BJ (cell line): ENCODE measurements around the gene HYAL2. TPM values are rescaled to one million over a fixed set of nuclear protein-coding genes. Genes with fewer than 3 reads are reported as not detected.

ENCODE experiments used
- CTCF ChIA-PET: fragments of 350-600 bp; formaldehyde crosslinking; extraction: SDS; loops from one replicate; lab custom pipeline; 2021; ENCODE audit warnings: antibody characterized with exemption, inconsistent platforms; lab: Yijun Ruan, JAX
- POLR2A ChIA-PET: fragments of 300-600 bp; sonication (Branson Sonifier 250); formaldehyde crosslinking; extraction: SDS; loops from one replicate; lab custom pipeline; 2021; ENCODE audit warnings: antibody characterized with exemption; lab: Charles Lee
- DNase-seq: peaks from one replicate; pipeline ENCODE4 v3.0.0-alpha.2; 2011; ENCODE audit warnings: low read depth
- H3K27me3 ChIP-seq: 2 replicates; pipeline ENCODE4 v1.6.0; 2011; ENCODE audit warnings: low read length; ENCODE audit not compliant: control insufficient read depth, insufficient read depth
- H3K36me3 ChIP-seq: 2 replicates; pipeline ENCODE4 v1.5.1; 2011; ENCODE audit warnings: low read length; ENCODE audit not compliant: control insufficient read depth, insufficient read depth
- H3K4me3 ChIP-seq: 2 replicates; pipeline ENCODE4 v1.5.1; 2011; ENCODE audit warnings: low read depth, mild to moderate bottlenecking, control low read depth, low read length
- CTCF ChIP-seq: IDR thresholded peaks from 2 replicates; pipeline ENCODE4 v1.5.1; 2011; ENCODE audit warnings: low read depth, mild to moderate bottlenecking, control low read depth, inconsistent platforms, low read length, moderate library complexity; ENCODE audit not compliant: insufficient read depth
- polyA plus RNA-seq: library from polyadenylated mRNA; depleted of rRNA; stranded (reverse); fragments of >200 nt; gene quantifications from 2 replicates; pipeline ENCODE4 v1.2.3, GENCODE V29; 2011

The HYAL2 gene
- polyA plus RNA-seq, 1 experiment, result 63.2 TPM

- CTCF ChIA-PET, result interaction anchor here (1.0 to 1.9 kb wide), 4 partner anchors 14 to 96 kb away, joined by 3 to 6 read pairs (median 4); no protein-coding TSS in a partner anchor
- no peak overlapping the region for H3K4me3 ChIP-seq
- H3K36me3 ChIP-seq, result peaks cover 18% of the 10 kb centered on the region
- no peak for DNase-seq
- H3K27me3 ChIP-seq, result no peaks in the 10 kb centered on the region
- TF ChIP-seq CTCF, result no peak
- POLR2A ChIA-PET, result no interaction called here
Measured at GRCh38 chr3:50322115-50322385, 495 bp downstream of the HYAL2 start.

DNA sequence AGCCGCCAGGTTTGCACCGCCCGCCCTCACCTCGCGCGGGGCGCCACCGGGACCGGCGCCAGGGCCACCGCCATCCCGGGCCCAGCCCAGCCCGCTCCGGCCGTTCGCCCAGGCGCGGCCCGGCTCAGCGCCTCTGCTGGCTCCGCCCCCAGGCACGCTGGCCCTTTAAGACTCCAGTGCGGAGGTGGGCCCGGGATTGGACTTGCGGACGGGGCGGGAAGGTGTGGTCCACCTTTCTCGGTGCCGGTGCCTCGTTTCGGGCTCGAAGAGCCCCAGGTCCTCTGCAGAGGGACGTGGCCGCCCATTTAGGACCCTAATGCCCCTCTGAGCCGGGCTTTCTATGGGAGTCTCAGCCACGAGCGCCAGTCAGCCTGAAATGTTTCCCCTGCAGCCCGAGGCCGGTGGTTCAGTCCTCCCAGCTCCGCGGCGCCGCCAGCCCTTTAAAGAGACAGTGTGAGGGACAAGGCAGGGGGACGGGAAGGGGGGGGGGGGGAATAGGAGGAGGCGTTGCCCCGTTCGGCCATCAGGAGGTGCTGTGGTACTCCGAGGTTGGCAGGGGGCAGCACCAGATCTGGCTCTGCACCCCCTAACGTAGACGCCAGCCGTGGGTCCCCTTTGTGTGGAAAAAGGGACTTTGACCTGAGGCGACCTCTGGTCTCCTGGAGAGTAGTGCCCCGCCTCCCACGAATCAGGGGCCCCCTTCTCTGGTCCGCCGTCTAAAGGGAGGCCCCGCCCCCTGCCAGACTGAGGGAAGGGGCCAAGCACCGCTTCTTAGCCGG lies 1.0 kb downstream of the HYAL2 start:
- ChIA-PET POLR2A (interaction anchor here (0.6 kb wide), 1 partner anchor 30 kb away, joined by 3 read pairs; no protein-coding TSS in a partner anchor), CTCF (interaction anchor here (1.0 to 1.9 kb wide), 6 partner anchors 14 to 96 kb away, joined by 3 to 6 read pairs (median 4); no protein-coding TSS in a partner anchor)
- no peak for DNase-seq
- TF ChIP-seq CTCF, result peak; percentile 53
- Histone ChIP-seq H3K27me3 (no peaks in the 10 kb centered on the region), H3K4me3 (peak overlapping the region; percentile 53), H3K36me3 (peaks cover 24% of the 10 kb centered on the region)

DNA sequence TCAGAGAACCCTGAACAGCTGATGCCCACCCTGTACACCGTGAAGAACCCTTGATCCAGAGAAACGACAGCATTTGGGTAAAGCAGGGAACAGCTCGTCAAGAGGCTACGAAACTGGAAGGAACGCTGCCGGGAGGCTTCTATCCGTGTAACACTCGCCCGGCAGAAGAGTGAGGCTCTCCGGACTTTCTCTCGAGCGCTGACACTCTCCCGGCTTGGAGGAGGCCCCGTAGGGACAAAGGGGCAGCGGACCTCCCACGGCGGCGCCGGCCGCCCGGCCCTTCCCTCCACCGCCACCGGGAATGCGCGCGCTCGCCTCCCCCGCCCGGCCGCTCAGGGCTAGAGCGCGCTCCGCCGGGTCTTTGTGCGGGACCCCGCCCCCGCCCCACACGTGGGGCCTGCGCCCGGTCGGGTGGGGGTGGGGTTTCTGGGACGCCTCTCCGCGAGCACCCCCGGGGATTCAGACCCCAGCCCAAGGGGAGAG lies 1.7 kb downstream of the HYAL2 start:
- ChIA-PET POLR2A (interaction anchor here (0.6 kb wide), 1 partner anchor 29 kb away, joined by 3 read pairs; no protein-coding TSS in a partner anchor), CTCF (interaction anchor here (1.0 to 1.9 kb wide), 4 partner anchors 14 to 47 kb away, joined by 3 to 6 read pairs (median 4); no protein-coding TSS in a partner anchor)
- DNase-seq, result no peak
- H3K27me3 ChIP-seq, result no peaks in the 10 kb centered on the region
- peak overlapping the region; percentile 53 for H3K4me3 ChIP-seq
- peaks cover 24% of the 10 kb centered on the region for H3K36me3 ChIP-seq
- TF ChIP-seq CTCF, result no peak

DNA sequence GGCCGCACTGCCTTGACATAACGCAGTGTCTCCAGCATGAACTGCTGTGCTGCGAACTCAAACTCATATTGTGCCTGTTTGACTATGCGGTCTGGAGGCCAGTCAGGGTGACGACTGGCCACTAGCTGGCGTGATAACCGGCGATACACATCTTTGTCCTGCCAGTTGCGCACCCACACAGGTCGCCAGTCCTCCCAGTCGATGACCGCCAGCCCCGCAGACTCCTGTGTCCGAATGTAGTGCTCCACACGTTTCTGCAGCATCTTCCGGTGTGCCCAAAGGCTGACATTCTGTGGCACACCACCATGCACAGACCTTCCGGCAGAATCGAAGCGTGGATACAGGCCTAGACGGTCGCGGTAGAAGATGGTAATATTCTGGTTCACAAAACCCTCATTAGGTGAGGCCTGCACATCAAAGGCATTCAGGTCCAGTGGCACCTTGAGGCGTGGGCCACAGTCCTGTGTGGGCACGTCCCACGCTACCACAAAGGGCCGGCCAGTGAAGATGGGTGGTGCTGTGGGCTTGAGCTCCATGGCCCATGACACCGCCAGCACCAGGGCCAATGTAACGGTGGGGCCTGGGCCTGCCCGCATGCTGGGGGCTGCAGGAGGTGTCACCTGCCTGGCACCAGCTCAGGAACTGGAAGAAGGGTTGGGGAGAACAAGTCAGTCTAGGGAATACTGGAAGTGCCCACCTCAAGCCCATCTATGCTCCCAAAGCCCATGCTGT lies 2.5 kb downstream of the HYAL2 start:
- Histone ChIP-seq H3K27me3 (no peaks in the 10 kb centered on the region), H3K36me3 (peaks cover 21% of the 10 kb centered on the region), H3K4me3 (peak overlapping the region; percentile 53)
- TF ChIP-seq CTCF, result no peak
- ChIA-PET POLR2A (no interaction called here), CTCF (interaction anchor here (1.0 to 1.9 kb wide), 4 partner anchors 13 to 46 kb away, joined by 3 to 6 read pairs (median 4); partner anchors contain the start of gene IFRD2)
- no peak for DNase-seq
